Mesothelial cell of epicardium (in vitro differentiated cells): ENCODE results near the gene PRH2. TPM values are rescaled to one million over a fixed set of nuclear protein-coding genes. Genes with fewer than 3 reads are reported as not detected.

Experiments
- DNase-seq, 2 experiments: peaks; one replicate each; pipeline ENCODE4 v3.0.0; 2021; ENCODE audit warnings: low spot score in 2 of 2; ENCODE audit not compliant: unreplicated experiment in 2 of 2
- H3K27ac Mint-ChIP-seq: 2 replicates; pipeline ENCODE4 v1.8.0; 2021; ENCODE audit warnings: mixed read lengths
- H3K27me3 Mint-ChIP-seq: 2 replicates; pipeline ENCODE4 v1.8.0; 2021; ENCODE audit warnings: low read depth, mixed read lengths
- H3K36me3 Mint-ChIP-seq: 2 replicates; pipeline ENCODE4 v1.8.0; 2021; ENCODE audit warnings: mixed read lengths
- H3K4me1 Mint-ChIP-seq: 2 replicates; pipeline ENCODE4 v1.8.0; 2021; ENCODE audit warnings: mixed read lengths
- H3K4me3 Mint-ChIP-seq: 2 replicates; pipeline ENCODE4 v1.8.0; 2021; ENCODE audit warnings: mild to moderate bottlenecking, moderate library complexity, mixed read lengths
- H3K9me3 Mint-ChIP-seq: 2 replicates; pipeline ENCODE4 v1.8.0; 2021; ENCODE audit warnings: mixed read lengths
- CTCF ChIP-seq: fragments of 200-600 bp; sonication (generic); IDR thresholded peaks from one replicate; pipeline ENCODE4 v1.5.0; 2021; ENCODE audit warnings: antibody characterized with exemption; ENCODE audit not compliant: unreplicated experiment
- total RNA-seq: library from RNA; stranded (reverse); gene quantifications from 3 replicates; pipeline ENCODE4 v1.2.1, GENCODE V29; 2021

The PRH2 gene
- total RNA-seq, 1 donor from 2014 or later, result not detected

GRCh38 chr12:10968765-10969456 lies 39.9 kb downstream of the PRH2 start:
- TF ChIP-seq CTCF, result no peak
- no peak overlapping the region for H3K27ac Mint-ChIP-seq
- peaks cover 3% of the 10 kb centered on the region for H3K36me3 Mint-ChIP-seq
- H3K9me3 Mint-ChIP-seq, result peaks cover 4% of the 10 kb centered on the region
- no peak overlapping the region for H3K4me3 Mint-ChIP-seq
- H3K4me1 Mint-ChIP-seq, result no peaks in the 10 kb centered on the region
- H3K27me3 Mint-ChIP-seq, result no peaks in the 10 kb centered on the region
- DNase-seq, result no peak

- Mint-ChIP-seq H3K4me3 (no peak overlapping the region), H3K27ac (no peak overlapping the region), H3K27me3 (no peaks in the 10 kb centered on the region), H3K4me1 (no peaks in the 10 kb centered on the region), H3K36me3 (no peaks in the 10 kb centered on the region), H3K9me3 (peaks cover 22% of the 10 kb centered on the region)
- no peak for DNase-seq
- no peak for TF ChIP-seq CTCF
These were observed 45.9 kb downstream of the PRH2 start for GRCh38 chr12:10974965-10975364.

GRCh38 chr12:10982244-10982643 lies 53.2 kb downstream of the PRH2 start:
- peaks cover 2% of the 10 kb centered on the region for H3K36me3 Mint-ChIP-seq
- TF ChIP-seq CTCF, result no peak
- DNase-seq, result no peak
- H3K27me3 Mint-ChIP-seq, result no peaks in the 10 kb centered on the region
- no peak overlapping the region for H3K27ac Mint-ChIP-seq
- no peaks in the 10 kb centered on the region for H3K4me1 Mint-ChIP-seq
- peaks cover 6% of the 10 kb centered on the region for H3K9me3 Mint-ChIP-seq
- no peak overlapping the region for H3K4me3 Mint-ChIP-seq

Other genes starting within 250 kb of the PRH2 start
- 147 to 163 TPM (median 150 TPM) in 3 replicates for gene YBX3, start 205.9 kb upstream of the PRH2 start, total RNA-seq
- gene TAS2R7, start 126.6 kb upstream of the PRH2 start, total RNA-seq, result 0.20 to 0.40 TPM (median 0.20 TPM) in 3 replicates
- gene TAS2R8, start 122.0 kb upstream of the PRH2 start, total RNA-seq, result 0.18 to 0.42 TPM (median 0.29 TPM) in 3 replicates
- 0.50 to 0.64 TPM (median 0.56 TPM) in 3 replicates for gene TAS2R9, start 119.1 kb upstream of the PRH2 start, total RNA-seq
- 2.5 to 3.2 TPM (median 2.7 TPM) in 3 replicates for gene TAS2R10, start 102.9 kb upstream of the PRH2 start, total RNA-seq
- 5.4 to 7.2 TPM (median 5.4 TPM) in 3 replicates for gene PRR4, start 79.8 kb upstream of the PRH2 start, total RNA-seq
- gene PRH1, start 45.0 kb upstream of the PRH2 start, total RNA-seq, result 30.3 to 44.9 TPM (median 32.6 TPM) in 3 replicates
- gene TAS2R13, start 19.7 kb upstream of the PRH2 start, total RNA-seq, result 3.1 to 3.8 TPM (median 3.5 TPM) in 3 replicates
- 4.5 to 6.7 TPM (median 5.4 TPM) in 3 replicates for gene TAS2R14, start 10.0 kb downstream of the PRH2 start, total RNA-seq
- gene TAS2R50, start 57.7 kb downstream of the PRH2 start, total RNA-seq, result 3.3 to 3.4 TPM (median 3.3 TPM) in 3 replicates
- 3.8 to 5.0 TPM (median 4.8 TPM) in 3 replicates for gene TAS2R20, start 69.1 kb downstream of the PRH2 start, total RNA-seq
- 8.0 to 9.5 TPM (median 8.5 TPM) in 3 replicates for gene TAS2R19, start 93.4 kb downstream of the PRH2 start, total RNA-seq
- gene TAS2R31, start 102.2 kb downstream of the PRH2 start, total RNA-seq, result 9.3 to 9.7 TPM (median 9.5 TPM) in 3 replicates
- gene TAS2R46, start 133.1 kb downstream of the PRH2 start, total RNA-seq, result 3.8 to 3.9 TPM (median 3.9 TPM) in 3 replicates
- gene TAS2R43, start 163.1 kb downstream of the PRH2 start, total RNA-seq, result 1.9 to 2.9 TPM (median 2.2 TPM) in 3 replicates
- gene TAS2R30, start 205.4 kb downstream of the PRH2 start, total RNA-seq, result 5.4 to 7.2 TPM (median 6.2 TPM) in 3 replicates
- gene SMIM10L1, start 242.0 kb downstream of the PRH2 start, total RNA-seq, result 11.8 to 12.6 TPM (median 12.3 TPM) in 3 replicates